LNCaP clone FGC (cell line): ENCODE measurements around the gene EPHA3.

Experiments
- DNase-seq: peaks from one replicate; pipeline ENCODE4 v3.0.0-alpha.2; 2011; ENCODE audit warnings: low read depth
- H3K4me3 ChIP-seq: 2 replicates; pipeline ENCODE4 v1.5.1; 2011; ENCODE audit warnings: mild to moderate bottlenecking, low read depth, low read length, control low read depth
- CTCF ChIP-seq: IDR thresholded peaks from 2 replicates; pipeline ENCODE4 v1.5.1; 2012; ENCODE audit warnings: mild to moderate bottlenecking; ENCODE audit not compliant: control insufficient read depth, insufficient read depth; ENCODE audit errors: extremely low read depth

EPHA3 gene

GRCh38 chr3:89268059-89268458 lies 160.6 kb downstream of the EPHA3 start:
- no peak overlapping the region for H3K4me3 ChIP-seq
- DNase-seq, result no peak
- TF ChIP-seq CTCF, result no peak

GRCh38 chr3:89270201-89270600 lies 162.8 kb downstream of the EPHA3 start:
- no peak overlapping the region for H3K4me3 ChIP-seq
- no peak for DNase-seq
- TF ChIP-seq CTCF, result no peak

- no peak for DNase-seq
- H3K4me3 ChIP-seq, result no peak overlapping the region
- no peak for TF ChIP-seq CTCF
Measured at GRCh38 chr3:89275001-89275400, 167.6 kb downstream of the EPHA3 start.

- no peak overlapping the region for H3K4me3 ChIP-seq
- no peak for DNase-seq
- TF ChIP-seq CTCF, result no peak
Measured at GRCh38 chr3:89276116-89276515, 168.7 kb downstream of the EPHA3 start.

- no peak overlapping the region for H3K4me3 ChIP-seq
- no peak for TF ChIP-seq CTCF
- no peak for DNase-seq
Measured at GRCh38 chr3:89278302-89279025, 171.0 kb downstream of the EPHA3 start.

GRCh38 chr3:89280301-89280700 lies 172.9 kb downstream of the EPHA3 start:
- DNase-seq, result no peak
- no peak for TF ChIP-seq CTCF
- H3K4me3 ChIP-seq, result no peak overlapping the region

GRCh38 chr3:89280822-89281365 lies 173.5 kb downstream of the EPHA3 start:
- DNase-seq, result no peak
- TF ChIP-seq CTCF, result no peak

More at GRCh38 chr3:89280822-89281365, 173.5 kb downstream of the EPHA3 start:
- no peak overlapping the region for H3K4me3 ChIP-seq
